PC-3 (cell line): ENCODE data around the gene ADAMTS9. TPM values are rescaled to one million over a fixed set of nuclear protein-coding genes. Genes with fewer than 3 reads are reported as not detected.

Experiments
- ATAC-seq: fragments of 200-7000 bp; cut with Tn5 transposase; 2 replicates; pipeline ENCODE4 v1.9.1; 2020; ENCODE audit warnings: mild to moderate bottlenecking, moderate library complexity
- BruUV-seq: library from RNA; stranded (reverse); fragments of 400-500 nt; replicated peaks from 2 replicates; lab custom pipeline; 2021; lab: Mats Ljungman, UMichigan
- CTCF ChIA-PET: fragments of 300-600 bp; sonication (Branson Sonifier 250); formaldehyde crosslinking; loops from one replicate; lab custom pipeline; 2022; ENCODE audit warnings: antibody characterized with exemption; lab: Charles Lee
- POLR2A ChIA-PET: fragments of 300-600 bp; sonication (Branson Sonifier 250); formaldehyde crosslinking; loops from one replicate; lab custom pipeline; 2022; ENCODE audit warnings: antibody characterized with exemption; ENCODE audit not compliant: unreplicated experiment; lab: Charles Lee
- DNase-seq: peaks from one replicate; pipeline ENCODE4 v3.0.0-alpha.2; 2015
- H2AFZ ChIP-seq: fragments of 300-600 bp; sonication (generic); 2 replicates; pipeline ENCODE4 v1.6.0; 2016; ENCODE audit warnings: antibody characterized with exemption, low read length
- H3F3A ChIP-seq: fragments of 300-600 bp; sonication (generic); one replicate; pipeline ENCODE4 v1.6.0; 2017; ENCODE audit warnings: antibody characterized with exemption, low read length, control low read depth, mild to moderate bottlenecking; ENCODE audit not compliant: unreplicated experiment
- H3K27ac ChIP-seq: fragments of 300-600 bp; sonication (generic); 2 replicates; pipeline ENCODE4 v1.5.1; 2016; ENCODE audit warnings: mild to moderate bottlenecking, low read length
- H3K27me3 ChIP-seq: fragments of 300-600 bp; sonication (generic); 2 replicates; pipeline ENCODE4 v1.6.1; 2016; ENCODE audit warnings: low read length, mixed read lengths
- H3K36me3 ChIP-seq: fragments of 300-600 bp; sonication (generic); 2 replicates; pipeline ENCODE4 v1.6.1; 2016; ENCODE audit warnings: low read depth, mixed run types, low read length, mixed read lengths
- H3K4me1 ChIP-seq: fragments of 300-600 bp; sonication (generic); 2 replicates; pipeline ENCODE4 v1.5.1; 2016; ENCODE audit warnings: low read length; ENCODE audit not compliant: insufficient read depth
- H3K4me2 ChIP-seq: fragments of 300-600 bp; sonication (generic); 2 replicates; pipeline ENCODE4 v1.6.0; 2016; ENCODE audit warnings: low read length
- H3K4me3 ChIP-seq: fragments of 300-600 bp; sonication (generic); 2 replicates; pipeline ENCODE4 v1.5.1; 2016; ENCODE audit warnings: mild to moderate bottlenecking, low read length, mixed read lengths
- H3K79me2 ChIP-seq: fragments of 300-600 bp; sonication (generic); 2 replicates; pipeline ENCODE4 v1.6.1; 2017; ENCODE audit warnings: low read length, mixed read lengths
- H3K9ac ChIP-seq: fragments of 300-600 bp; sonication (generic); 2 replicates; pipeline ENCODE4 v1.6.0; 2016; ENCODE audit warnings: mild to moderate bottlenecking, low read length
- H3K9me2 ChIP-seq: fragments of 300-600 bp; sonication (generic); replicated peaks from 2 replicates; pipeline ENCODE4 v1.6.1; 2016; ENCODE audit warnings: mixed run types, low read length, mixed read lengths
- H3K9me3 ChIP-seq: fragments of 300-600 bp; sonication (generic); 2 replicates; pipeline ENCODE4 v1.6.1; 2016; ENCODE audit warnings: low read length, mixed read lengths
- H4K20me1 ChIP-seq: fragments of 300-600 bp; sonication (generic); 2 replicates; pipeline ENCODE4 v1.6.1; 2016; ENCODE audit warnings: low read length, mixed read lengths
- CTCF ChIP-seq: fragments of 300-600 bp; sonication (generic); conservative IDR thresholded peaks from 2 replicates; pipeline ENCODE4 v1.5.1; 2017; ENCODE audit warnings: antibody characterized with exemption, low read depth, mild to moderate bottlenecking, low read length
- EZH2 ChIP-seq: fragments of 300-600 bp; sonication (generic); IDR thresholded peaks from one replicate; pipeline ENCODE4 v1.6.1; 2017; ENCODE audit warnings: antibody characterized with exemption, mild to moderate bottlenecking, low read length; ENCODE audit not compliant: unreplicated experiment
- EZH2phosphoT487 ChIP-seq: fragments of 300-600 bp; sonication (generic); IDR thresholded peaks from 2 replicates; pipeline ENCODE4 v1.6.1; 2018; ENCODE audit warnings: mild to moderate bottlenecking, antibody characterized with exemption, low read length, borderline replicate concordance
- intact Hi-C: fragments of 100-400 bp; cut with micrococcal nuclease; formaldehyde crosslinking; loops from 2 replicates; pipeline ENCODE4 v1.9.0; 2023
- total RNA-seq: library from RNA; depleted of rRNA; stranded (reverse); fragments of >200 nt; gene quantifications from 2 replicates; pipeline ENCODE4 v1.2.3, GENCODE V29; 2014

Gene ADAMTS9
- total RNA-seq, 1 experiment from 2014 or later, result 0.55 TPM

GRCh38 chr3:64552160-64552559, 135.6 kb downstream of the ADAMTS9 start:
- no peak overlapping the region for H3K4me2 ChIP-seq
- TF ChIP-seq EZH2 (no peak), CTCF (no peak), EZH2phosphoT487 (no peak)
- no peaks in the 10 kb centered on the region for H3K36me3 ChIP-seq
- H3K4me3 ChIP-seq, result no peak overlapping the region
- H3K9ac ChIP-seq, result no peak overlapping the region
- ChIA-PET CTCF (no interaction called here), POLR2A (no interaction called here)
- no peaks in the 10 kb centered on the region for H4K20me1 ChIP-seq
- no peak overlapping the region for H3K27ac ChIP-seq
- DNase-seq (no peak), ATAC-seq (no peak)
- no peaks in the 10 kb centered on the region for H3K27me3 ChIP-seq
- no peaks in the 10 kb centered on the region for H3K9me2 ChIP-seq
- no peaks in the 10 kb centered on the region for H3K4me1 ChIP-seq
- BruUV-seq, result no TSS peak
- intact Hi-C loops, result no loop called here
- H2AFZ ChIP-seq, result no peak overlapping the region
- no peaks in the 10 kb centered on the region for H3K79me2 ChIP-seq
- no peaks in the 10 kb centered on the region for H3K9me3 ChIP-seq
- H3F3A ChIP-seq, result no peaks in the 10 kb centered on the region

- no TSS peak for BruUV-seq
- CTCF ChIA-PET, result no interaction called here
- Histone ChIP-seq H3K9ac (no peak overlapping the region), H3K27ac (no peak overlapping the region), H3K9me2 (no peaks in the 10 kb centered on the region), H3K79me2 (no peaks in the 10 kb centered on the region), H3K27me3 (no peaks in the 10 kb centered on the region), H3K4me3 (no peak overlapping the region), H3K9me3 (no peaks in the 10 kb centered on the region), H3K4me2 (no peak overlapping the region), H3K36me3 (no peaks in the 10 kb centered on the region), H2AFZ (no peak overlapping the region), H4K20me1 (no peaks in the 10 kb centered on the region), H3K4me1 (no peaks in the 10 kb centered on the region), H3F3A (no peaks in the 10 kb centered on the region)
- intact Hi-C loops, result no loop called here
- POLR2A ChIA-PET, result no interaction called here
- ATAC-seq (no peak), DNase-seq (peak; percentile 1)
- TF ChIP-seq CTCF (no peak), EZH2phosphoT487 (no peak), EZH2 (no peak)
Observed at GRCh38 chr3:64551697-64552096, 136.1 kb downstream of the ADAMTS9 start.

- no TSS peak for BruUV-seq
- intact Hi-C loops, result no loop called here
Observed at GRCh38 chr3:64550745-64551144, 137.1 kb downstream of the ADAMTS9 start.

More at GRCh38 chr3:64550745-64551144, 137.1 kb downstream of the ADAMTS9 start:
- POLR2A ChIA-PET, result no interaction called here
- no peaks in the 10 kb centered on the region for H3K79me2 ChIP-seq
- H2AFZ ChIP-seq, result no peak overlapping the region
- DNase-seq (no peak), ATAC-seq (no peak)
- no peaks in the 10 kb centered on the region for H3K4me1 ChIP-seq
- TF ChIP-seq EZH2phosphoT487, result no peak
- no peak for TF ChIP-seq CTCF
- no peak for TF ChIP-seq EZH2
- no peaks in the 10 kb centered on the region for H3K27me3 ChIP-seq
- H4K20me1 ChIP-seq, result no peaks in the 10 kb centered on the region
- H3K9me2 ChIP-seq, result no peaks in the 10 kb centered on the region
- no peak overlapping the region for H3K4me2 ChIP-seq
- H3F3A ChIP-seq, result no peaks in the 10 kb centered on the region
- H3K9ac ChIP-seq, result no peak overlapping the region
- H3K36me3 ChIP-seq, result no peaks in the 10 kb centered on the region
- H3K4me3 ChIP-seq, result no peak overlapping the region
- CTCF ChIA-PET, result no interaction called here
- H3K27ac ChIP-seq, result no peak overlapping the region
- no peaks in the 10 kb centered on the region for H3K9me3 ChIP-seq
